HepG2 (cell line): Measurements from ENCODE around the gene RPL37A. TPM values are rescaled to one million over a fixed set of nuclear protein-coding genes. Genes with fewer than 3 reads are reported as not detected.

Experiments used
- ATF6 ChIP-seq: sonication (generic); formaldehyde crosslinking; conservative IDR thresholded peaks from 2 replicates; pipeline ENCODE4 v1.4.0; 2020; ENCODE audit warnings: missing genetic modification reagents
- CREM ChIP-seq, 2 experiments: sonication (generic) in 1 of 2; formaldehyde crosslinking in 1 of 2; IDR thresholded peaks; 2 replicates each; pipeline versions ENCODE4 v1.4.0 to v1.6.1; 2016 to 2020; ENCODE audit warnings: antibody characterized with exemption in 1 of 2, mild to moderate bottlenecking in 1 of 2, missing genetic modification reagents in 1 of 2
- GABPB1 ChIP-seq: IDR thresholded peaks from 2 replicates; pipeline ENCODE4 v1.6.1; 2016; ENCODE audit warnings: mild to moderate bottlenecking, missing genetic modification reagents, moderate library complexity, missing compliant biosample characterization
- HNRNPUL1 ChIP-seq: fragments of 200-400 bp; formaldehyde crosslinking; IDR thresholded peaks from 2 replicates; pipeline ENCODE4 v1.6.1; 2017; ENCODE audit warnings: low read depth, mild to moderate bottlenecking, low read length, moderate library complexity
- NFKBIZ ChIP-seq: IDR thresholded peaks from 2 replicates; pipeline ENCODE4 v1.6.1; 2018; ENCODE audit warnings: missing genetic modification reagents, missing compliant biosample characterization
- SP1 ChIP-seq, 2 experiments: fragments of 450-650 bp in 1 of 2; sonication (generic) in 1 of 2; formaldehyde crosslinking in 1 of 2; IDR thresholded peaks; 2 replicates each; pipeline versions ENCODE4 v1.4.0 to v1.6.1; 2016 to 2020; ENCODE audit warnings: missing genetic modification reagents in 1 of 2
- ZFP36L1 ChIP-seq: sonication (generic); formaldehyde crosslinking; IDR thresholded peaks from 2 replicates; pipeline ENCODE4 v1.8.0; 2022; ENCODE audit warnings: mild to moderate bottlenecking, missing genetic modification reagents, moderate library complexity
- ZNF138 ChIP-seq: sonication (generic); formaldehyde crosslinking; IDR thresholded peaks from 2 replicates; pipeline ENCODE4 v1.5.0; 2020; ENCODE audit warnings: mild to moderate bottlenecking, low read depth, missing genetic modification reagents
- ZNF354B ChIP-seq: sonication (generic); formaldehyde crosslinking; IDR thresholded peaks from 2 replicates; pipeline ENCODE4 v1.8.0; 2022; ENCODE audit warnings: mild to moderate bottlenecking, missing genetic modification reagents
- ZNF468 ChIP-seq: sonication (generic); formaldehyde crosslinking; IDR thresholded peaks from 2 replicates; pipeline ENCODE4 v1.8.0; 2022; ENCODE audit warnings: mild to moderate bottlenecking, moderate library complexity, missing genetic modification reagents
- ZNF619 ChIP-seq: sonication (generic); formaldehyde crosslinking; IDR thresholded peaks from 2 replicates; pipeline ENCODE4 v1.4.0; 2020; ENCODE audit warnings: mild to moderate bottlenecking, missing genetic modification reagents
- ZNF773 ChIP-seq: sonication (generic); formaldehyde crosslinking; IDR thresholded peaks from 2 replicates; pipeline ENCODE4 v1.4.0; 2020; ENCODE audit warnings: missing genetic modification reagents, borderline replicate concordance
- ZSCAN21 ChIP-seq: sonication (generic); formaldehyde crosslinking; IDR thresholded peaks from 2 replicates; pipeline ENCODE4 v1.8.0; 2022; ENCODE audit warnings: mild to moderate bottlenecking, missing genetic modification reagents, moderate library complexity, borderline replicate concordance
- polyA plus RNA-seq, 8 experiments: library from polyadenylated mRNA; depleted of rRNA in 3 of 8; stranded (reverse) in 7 of 8; unstranded in 1 of 8; fragments of >200 nt; fragmentation: Illumina TruSeq in 4 of 8; extraction: Trizol in 4 of 8; gene quantifications; 2 replicates each; pipeline versions ENCODE4 v1.2.1 to v1.2.3, GENCODE V29; 2011 to 2016; ENCODE audit warnings: low read depth in 4 of 8, missing spikeins in 1 of 8, mixed read lengths in 1 of 8; ENCODE audit not compliant: insufficient read depth in 1 of 8
- total RNA-seq, 5 experiments: library from RNA; depleted of rRNA; stranded (reverse); fragments of >200 nt; fragmentation: Illumina TruSeq; extraction: Trizol; gene quantifications; 2 replicates each; pipeline ENCODE4 v1.2.3, GENCODE V29; 2016; ENCODE audit warnings: low read depth in 1 of 5
- TF ChIP-seq, protein P1 (sequence below): conservative IDR thresholded peaks from 2 replicates; pipeline ENCODE4 v1.6.1; 2018; ENCODE audit warnings: missing genetic modification reagents
- TF ChIP-seq, protein P2 (sequence below): sonication (generic); formaldehyde crosslinking; IDR thresholded peaks from 2 replicates; pipeline ENCODE4 v1.8.0; 2022; ENCODE audit warnings: mild to moderate bottlenecking, missing genetic modification reagents; ENCODE audit not compliant: insufficient replicate concordance
- TF ChIP-seq, protein P3 (sequence below): fragments of 450-650 bp; IDR thresholded peaks from 2 replicates; pipeline ENCODE4 v1.6.1; 2016
- TF ChIP-seq, protein P4 (sequence below): sonication (generic); formaldehyde crosslinking; IDR thresholded peaks from 2 replicates; pipeline ENCODE4 v1.4.0; 2020; ENCODE audit warnings: missing genetic modification reagents, borderline replicate concordance

The RPL37A gene
- total and polyA plus RNA-seq, 2 of the 13 experiments (the other 11 are each of a cell fraction or from before 2014, with no cell fraction given), result 6,902 to 7,910 TPM

- TF ChIP-seq, protein P1, sequence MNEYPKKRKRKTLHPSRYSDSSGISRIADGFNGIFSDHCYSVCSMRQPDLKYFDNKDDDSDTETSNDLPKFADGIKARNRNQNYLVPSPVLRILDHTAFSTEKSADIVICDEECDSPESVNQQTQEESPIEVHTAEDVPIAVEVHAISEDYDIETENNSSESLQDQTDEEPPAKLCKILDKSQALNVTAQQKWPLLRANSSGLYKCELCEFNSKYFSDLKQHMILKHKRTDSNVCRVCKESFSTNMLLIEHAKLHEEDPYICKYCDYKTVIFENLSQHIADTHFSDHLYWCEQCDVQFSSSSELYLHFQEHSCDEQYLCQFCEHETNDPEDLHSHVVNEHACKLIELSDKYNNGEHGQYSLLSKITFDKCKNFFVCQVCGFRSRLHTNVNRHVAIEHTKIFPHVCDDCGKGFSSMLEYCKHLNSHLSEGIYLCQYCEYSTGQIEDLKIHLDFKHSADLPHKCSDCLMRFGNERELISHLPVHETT (CRISPR knock-in tag), result peak; percentile 71
- TF ChIP-seq ZNF354B (peak; percentile 88; the same call in 1 of the 2 replicates), ZNF468 (no peak), ZNF619 (0 out of 2 replicates have a peak, but pooled peaks have one; percentile 58), ATF6 (0 out of 2 replicates have a peak, but pooled peaks have one; percentile 30), ZNF138 (CRISPR knock-in tag) (peak; percentile 96), GABPB1 (peak; percentile 98), HNRNPUL1 (no peak), SP1 (IDR thresholded peaks at IDR 0.05) (no peak), SP1 (CRISPR knock-in tag; IDR thresholded peaks at IDR 0.05) (peak; percentile 71), ZSCAN21 (CRISPR knock-in tag) (peak; percentile 70; the same call in 1 of the 2 replicates), NFKBIZ (CRISPR knock-in tag) (peak; percentile 96), ZNF773 (0 out of 2 replicates have a peak, but pooled peaks have one; percentile 26), CREM (IDR thresholded peaks at IDR 0.05) (peak; percentile 79), CREM (CRISPR knock-in tag; IDR thresholded peaks at IDR 0.05) (no peak), ZFP36L1 (CRISPR knock-in tag) (peak; percentile 56; the same call in 1 of the 2 replicates)
- TF ChIP-seq, protein P2, sequence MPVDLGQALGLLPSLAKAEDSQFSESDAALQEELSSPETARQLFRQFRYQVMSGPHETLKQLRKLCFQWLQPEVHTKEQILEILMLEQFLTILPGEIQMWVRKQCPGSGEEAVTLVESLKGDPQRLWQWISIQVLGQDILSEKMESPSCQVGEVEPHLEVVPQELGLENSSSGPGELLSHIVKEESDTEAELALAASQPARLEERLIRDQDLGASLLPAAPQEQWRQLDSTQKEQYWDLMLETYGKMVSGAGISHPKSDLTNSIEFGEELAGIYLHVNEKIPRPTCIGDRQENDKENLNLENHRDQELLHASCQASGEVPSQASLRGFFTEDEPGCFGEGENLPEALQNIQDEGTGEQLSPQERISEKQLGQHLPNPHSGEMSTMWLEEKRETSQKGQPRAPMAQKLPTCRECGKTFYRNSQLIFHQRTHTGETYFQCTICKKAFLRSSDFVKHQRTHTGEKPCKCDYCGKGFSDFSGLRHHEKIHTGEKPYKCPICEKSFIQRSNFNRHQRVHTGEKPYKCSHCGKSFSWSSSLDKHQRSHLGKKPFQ (CRISPR knock-in tag), result peak; percentile 48
- TF ChIP-seq, protein P3, sequence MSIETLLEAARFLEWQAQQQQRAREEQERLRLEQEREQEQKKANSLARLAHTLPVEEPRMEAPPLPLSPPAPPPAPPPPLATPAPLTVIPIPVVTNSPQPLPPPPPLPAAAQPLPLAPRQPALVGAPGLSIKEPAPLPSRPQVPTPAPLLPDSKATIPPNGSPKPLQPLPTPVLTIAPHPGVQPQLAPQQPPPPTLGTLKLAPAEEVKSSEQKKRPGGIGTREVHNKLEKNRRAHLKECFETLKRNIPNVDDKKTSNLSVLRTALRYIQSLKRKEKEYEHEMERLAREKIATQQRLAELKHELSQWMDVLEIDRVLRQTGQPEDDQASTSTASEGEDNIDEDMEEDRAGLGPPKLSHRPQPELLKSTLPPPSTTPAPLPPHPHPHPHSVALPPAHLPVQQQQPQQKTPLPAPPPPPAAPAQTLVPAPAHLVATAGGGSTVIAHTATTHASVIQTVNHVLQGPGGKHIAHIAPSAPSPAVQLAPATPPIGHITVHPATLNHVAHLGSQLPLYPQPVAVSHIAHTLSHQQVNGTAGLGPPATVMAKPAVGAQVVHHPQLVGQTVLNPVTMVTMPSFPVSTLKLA, result no peak
- TF ChIP-seq, protein P4, sequence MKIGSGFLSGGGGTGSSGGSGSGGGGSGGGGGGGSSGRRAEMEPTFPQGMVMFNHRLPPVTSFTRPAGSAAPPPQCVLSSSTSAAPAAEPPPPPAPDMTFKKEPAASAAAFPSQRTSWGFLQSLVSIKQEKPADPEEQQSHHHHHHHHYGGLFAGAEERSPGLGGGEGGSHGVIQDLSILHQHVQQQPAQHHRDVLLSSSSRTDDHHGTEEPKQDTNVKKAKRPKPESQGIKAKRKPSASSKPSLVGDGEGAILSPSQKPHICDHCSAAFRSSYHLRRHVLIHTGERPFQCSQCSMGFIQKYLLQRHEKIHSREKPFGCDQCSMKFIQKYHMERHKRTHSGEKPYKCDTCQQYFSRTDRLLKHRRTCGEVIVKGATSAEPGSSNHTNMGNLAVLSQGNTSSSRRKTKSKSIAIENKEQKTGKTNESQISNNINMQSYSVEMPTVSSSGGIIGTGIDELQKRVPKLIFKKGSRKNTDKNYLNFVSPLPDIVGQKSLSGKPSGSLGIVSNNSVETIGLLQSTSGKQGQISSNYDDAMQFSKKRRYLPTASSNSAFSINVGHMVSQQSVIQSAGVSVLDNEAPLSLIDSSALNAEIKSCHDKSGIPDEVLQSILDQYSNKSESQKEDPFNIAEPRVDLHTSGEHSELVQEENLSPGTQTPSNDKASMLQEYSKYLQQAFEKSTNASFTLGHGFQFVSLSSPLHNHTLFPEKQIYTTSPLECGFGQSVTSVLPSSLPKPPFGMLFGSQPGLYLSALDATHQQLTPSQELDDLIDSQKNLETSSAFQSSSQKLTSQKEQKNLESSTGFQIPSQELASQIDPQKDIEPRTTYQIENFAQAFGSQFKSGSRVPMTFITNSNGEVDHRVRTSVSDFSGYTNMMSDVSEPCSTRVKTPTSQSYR (CRISPR knock-in tag), result no peak; the same call in 1 of the 2 replicates
These were observed at the start of gene RPL37A (continued) for GRCh38 chr2:216498379-216499352.
